GM18502 (cell line): Measurements from ENCODE around the gene ABHD3.
"Not testable (repeated sequence)": the region's sequence is repeated elsewhere in the genome, so short reads cannot be mapped to it uniquely, and the experiment has no call there.

Source experiments
- ATAC-seq: cut with Tn5 transposase; IDR thresholded peaks from one replicate; pipeline ENCODE4 v1.9.1; 2021; ENCODE audit warnings: mild to moderate bottlenecking; ENCODE audit not compliant: unreplicated experiment, poor library complexity

The ABHD3 gene, protein sequence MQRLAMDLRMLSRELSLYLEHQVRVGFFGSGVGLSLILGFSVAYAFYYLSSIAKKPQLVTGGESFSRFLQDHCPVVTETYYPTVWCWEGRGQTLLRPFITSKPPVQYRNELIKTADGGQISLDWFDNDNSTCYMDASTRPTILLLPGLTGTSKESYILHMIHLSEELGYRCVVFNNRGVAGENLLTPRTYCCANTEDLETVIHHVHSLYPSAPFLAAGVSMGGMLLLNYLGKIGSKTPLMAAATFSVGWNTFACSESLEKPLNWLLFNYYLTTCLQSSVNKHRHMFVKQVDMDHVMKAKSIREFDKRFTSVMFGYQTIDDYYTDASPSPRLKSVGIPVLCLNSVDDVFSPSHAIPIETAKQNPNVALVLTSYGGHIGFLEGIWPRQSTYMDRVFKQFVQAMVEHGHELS

DNA sequence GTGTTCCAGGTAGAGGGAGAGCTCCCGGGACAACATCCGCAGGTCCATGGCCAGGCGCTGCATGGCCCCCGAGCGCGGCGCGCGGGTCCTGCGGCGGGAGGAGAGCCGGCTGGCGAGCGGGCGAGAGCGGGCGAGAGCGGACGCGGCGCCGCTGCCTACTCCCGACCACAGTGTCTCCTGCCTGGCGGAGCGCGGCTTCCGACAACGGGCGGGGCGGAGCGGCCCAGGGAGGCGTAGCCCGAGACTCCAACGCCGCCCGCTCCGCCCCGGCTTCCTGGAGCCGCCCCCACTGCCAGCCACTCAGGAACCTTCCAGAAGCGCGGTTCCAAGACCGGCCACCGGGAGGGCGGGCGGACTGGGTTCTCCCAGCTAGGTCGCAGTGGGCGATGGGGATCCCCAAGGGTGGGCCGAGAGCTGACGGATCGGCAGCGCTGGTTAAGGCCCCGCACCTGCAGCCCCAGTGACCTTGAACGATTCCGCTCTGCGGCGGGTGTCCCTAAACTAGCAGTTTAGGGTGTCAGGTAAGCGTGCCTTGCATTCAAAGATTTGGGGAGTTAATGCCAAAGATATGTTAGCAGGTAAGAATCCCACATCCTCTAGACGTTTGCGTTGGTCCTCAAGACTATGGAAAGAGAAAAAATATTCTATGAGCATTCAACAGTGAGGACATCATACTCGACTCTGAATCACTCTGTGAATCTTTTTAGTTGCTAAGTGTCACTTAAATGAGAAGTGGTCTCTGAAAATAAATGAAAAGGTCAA lies at the start of gene ABHD3:
Gene ABHD3, minus strand, starts transcription at position 172 of the 762 bp plus-strand sequence. Its CDS starts 109 bp downstream, at position 63.
- peak; percentile 94 for ATAC-seq

DNA sequence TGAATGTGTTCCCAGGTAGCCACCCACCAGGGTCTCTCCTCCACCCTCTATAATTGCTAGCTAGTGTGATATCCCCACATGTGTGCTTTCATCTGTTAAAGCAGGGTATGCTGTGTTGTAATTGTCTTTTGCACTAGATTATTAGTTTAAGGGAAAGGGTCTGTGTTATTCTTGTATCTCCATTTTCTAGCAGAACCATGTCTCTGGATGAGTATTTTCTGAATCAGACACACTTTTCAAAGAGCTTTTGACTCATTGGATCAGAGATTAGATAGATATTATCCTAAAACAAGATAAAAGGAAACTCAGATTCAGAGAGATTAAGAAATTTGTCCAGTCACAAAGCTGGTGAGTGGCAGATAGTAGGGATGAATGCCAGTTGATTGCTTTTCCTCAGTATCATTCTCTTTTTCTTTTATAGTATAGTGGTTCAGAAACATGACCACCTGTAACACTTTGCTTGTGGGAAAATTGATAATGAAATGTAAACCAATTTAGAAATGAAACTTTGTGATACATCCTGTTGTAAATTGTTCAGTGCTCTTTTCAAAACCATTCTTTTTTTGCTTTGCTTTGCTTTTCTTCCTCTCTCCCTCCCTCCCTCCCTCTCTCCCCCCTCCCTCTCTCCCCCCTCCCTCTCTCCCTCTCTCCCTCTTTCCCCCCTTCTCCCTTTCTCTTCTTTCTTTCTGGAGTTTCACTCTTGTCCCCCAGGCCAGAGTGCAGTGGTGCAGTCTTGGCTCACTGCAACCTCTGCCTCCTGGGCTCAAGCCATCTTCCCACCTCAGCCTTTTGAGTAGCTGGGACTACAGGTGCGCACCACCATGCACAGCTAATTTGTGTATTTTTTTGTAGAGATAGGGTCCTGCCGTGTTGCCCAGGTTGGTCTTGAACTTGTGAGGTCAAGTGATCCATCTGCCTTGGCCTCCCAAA lies 43.5 kb upstream of the ABHD3 start:
- no peak for ATAC-seq

DNA sequence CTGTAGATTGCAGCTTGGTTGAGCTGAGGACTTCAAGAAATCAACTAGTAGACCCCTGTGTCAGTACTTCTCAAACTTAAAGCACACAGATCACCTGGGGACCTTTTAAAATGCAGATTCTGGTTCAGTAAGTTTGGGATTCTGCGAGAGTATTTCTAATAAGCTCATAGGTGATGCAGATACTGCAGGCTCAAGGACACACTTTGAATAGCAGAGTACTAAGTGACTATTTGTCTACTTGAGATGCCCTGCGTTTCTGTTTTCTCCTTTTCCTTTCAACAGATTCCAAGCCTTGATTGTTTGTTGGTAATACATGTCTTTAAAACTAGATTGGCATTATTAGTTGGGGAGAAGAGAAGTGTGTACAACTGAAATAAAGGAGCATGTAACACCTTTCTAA lies 42.7 kb upstream of the ABHD3 start:
- ATAC-seq: no peak

DNA sequence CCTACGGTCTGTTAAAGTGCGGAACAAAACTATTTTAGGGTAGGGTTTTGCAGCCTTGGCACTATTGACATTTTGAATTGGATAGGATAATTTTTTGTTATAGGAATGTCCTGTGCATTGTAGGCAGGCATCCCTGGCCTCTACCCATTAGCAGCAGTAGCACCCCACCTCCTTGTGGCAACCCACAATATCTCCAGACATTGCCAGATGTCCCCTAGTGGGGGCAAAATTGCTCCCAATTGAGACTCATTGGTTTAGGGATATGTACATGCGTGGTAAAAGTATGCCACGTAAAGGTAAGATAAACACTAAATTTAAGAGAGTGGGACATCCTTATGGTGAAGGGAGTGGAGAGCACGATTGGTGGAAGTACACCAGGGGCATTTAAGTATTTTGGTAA lies 40.7 kb upstream of the ABHD3 start:
- ATAC-seq: no peak

DNA sequence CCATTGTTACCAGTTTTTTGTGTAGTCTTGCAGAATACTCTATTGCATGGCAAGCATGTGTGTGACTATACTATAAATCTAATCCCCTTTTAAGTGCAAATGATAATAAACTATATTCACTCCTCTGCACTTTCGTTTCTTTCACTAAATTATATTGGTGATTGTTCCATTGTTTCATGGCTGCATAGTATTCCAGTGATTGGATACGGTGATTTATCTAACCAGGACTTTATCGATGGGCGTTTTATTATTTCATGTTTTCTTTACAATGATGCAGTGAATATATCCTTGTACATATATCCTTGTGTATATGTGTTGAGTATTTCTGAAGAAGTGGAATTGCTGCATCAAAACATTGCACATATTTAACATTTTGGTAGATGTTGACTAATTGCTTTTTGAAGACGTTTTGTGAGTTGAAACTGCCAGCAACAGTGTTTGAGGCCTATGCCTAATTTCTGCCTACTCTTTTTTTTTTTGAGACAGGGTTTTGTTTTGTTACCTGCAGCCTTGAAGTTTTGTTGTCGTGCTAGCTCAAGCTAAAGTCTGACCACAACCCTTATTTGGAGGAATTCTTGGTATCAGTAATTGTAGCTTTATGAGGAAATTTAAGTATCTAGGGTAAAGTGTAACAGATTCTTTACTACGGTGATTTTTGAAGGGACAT lies 38.7 kb upstream of the ABHD3 start:
- no peak for ATAC-seq

DNA sequence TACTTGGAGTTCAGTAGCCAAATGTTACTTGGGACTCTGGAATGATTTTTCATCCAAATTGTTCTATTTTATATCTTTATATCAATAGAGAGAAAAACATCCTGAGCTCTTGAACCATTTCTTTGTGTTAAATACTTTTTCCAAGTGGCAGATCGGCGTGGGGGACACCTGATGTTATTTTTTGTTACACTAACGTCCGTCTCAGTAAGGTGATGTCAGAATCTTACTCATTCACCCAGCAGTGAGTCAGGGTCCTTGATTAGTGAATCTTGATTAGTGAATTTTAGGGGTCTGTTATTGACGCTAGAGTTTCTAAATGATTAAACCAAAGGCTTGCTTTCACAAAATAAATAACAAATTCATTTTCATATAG lies 37.7 kb upstream of the ABHD3 start:
- ATAC-seq: no peak

DNA sequence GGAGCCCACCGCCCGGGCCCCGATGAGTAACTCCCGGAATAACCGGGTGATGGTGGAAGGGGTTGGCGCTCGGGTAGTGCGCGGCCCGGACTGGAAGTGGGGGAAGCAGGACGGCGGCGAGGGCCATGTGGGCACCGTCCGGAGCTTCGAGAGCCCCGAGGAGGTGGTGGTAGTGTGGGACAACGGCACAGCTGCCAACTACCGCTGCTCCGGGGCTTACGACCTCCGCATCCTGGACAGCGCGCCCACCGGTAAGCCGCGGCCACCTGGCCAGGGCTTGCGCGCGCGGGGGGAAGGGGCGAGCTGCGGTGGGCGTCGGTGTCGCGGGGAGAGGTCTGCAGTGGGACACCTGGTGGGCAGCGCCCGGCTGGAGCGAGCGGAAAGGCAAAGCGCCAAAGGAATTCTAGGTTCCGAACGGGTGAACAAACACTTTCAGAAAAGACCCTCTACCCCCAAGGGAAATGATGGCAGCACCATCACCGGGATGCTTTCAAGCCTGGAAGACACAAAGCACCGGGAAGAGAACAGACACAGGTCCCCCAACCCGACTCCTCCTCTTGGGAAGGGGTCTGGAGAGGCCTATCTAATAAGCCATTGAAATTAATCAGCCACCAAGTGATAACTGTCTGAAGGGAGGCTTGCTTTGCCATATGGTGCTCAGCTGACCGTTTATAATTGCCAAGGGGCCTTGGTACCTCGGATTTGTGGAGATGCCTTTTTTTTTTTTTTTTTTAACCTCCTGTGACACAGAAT lies 37.2 kb upstream of the ABHD3 start:
- ATAC-seq: peak; percentile 23

DNA sequence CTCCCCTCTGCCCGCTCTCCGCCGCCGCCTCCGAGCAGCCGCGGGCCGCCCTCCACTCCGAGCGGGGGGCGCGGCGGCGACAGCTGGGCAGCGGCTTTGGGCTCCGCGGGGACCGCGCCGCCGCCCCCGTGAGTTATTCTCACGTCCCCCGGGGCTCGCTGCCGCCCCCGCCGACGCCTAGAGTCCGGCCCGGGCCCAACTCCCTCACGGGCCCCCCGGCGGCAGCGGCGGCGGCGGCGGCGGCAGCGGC lies 36.7 kb upstream of the ABHD3 start:
- ATAC-seq: no peak

DNA sequence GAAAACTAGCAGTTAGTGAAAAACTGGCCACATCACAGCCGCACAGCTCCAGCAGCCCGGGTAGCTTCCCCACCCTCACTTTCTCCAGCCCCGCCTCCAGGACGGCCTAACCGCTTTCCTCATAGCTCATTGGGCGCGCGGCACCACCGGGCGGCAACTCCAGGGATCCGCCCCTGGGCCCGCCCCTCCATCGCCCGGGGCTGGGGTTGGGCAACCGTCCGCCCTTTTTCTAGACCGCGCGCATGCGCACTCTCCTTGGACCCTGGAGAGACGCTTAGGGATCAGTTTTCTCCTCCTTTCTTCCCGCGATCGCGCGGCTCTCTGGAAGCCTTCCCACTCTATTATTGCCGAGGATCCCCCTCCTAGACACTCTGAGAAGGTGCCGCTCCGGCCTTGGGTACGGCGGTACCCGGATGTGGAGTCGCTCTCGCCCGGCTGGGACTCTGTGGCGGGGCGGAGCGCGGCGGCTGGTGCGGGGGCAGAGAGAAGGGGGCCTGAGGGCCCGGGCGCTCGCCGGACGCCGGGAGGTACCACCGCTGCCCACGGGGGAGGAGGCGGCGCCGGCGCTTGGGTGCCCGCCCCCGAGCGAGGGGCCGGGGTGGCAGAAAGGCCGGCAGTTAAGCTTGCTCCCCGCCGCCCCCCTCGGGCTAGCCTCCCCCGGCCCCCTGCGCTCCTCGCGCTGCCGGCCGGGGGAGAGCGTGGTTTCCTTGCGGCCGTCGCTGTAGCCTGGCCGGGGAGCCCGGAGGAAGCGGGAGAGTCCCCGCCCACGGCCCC lies 36.2 kb upstream of the ABHD3 start, which contains the start of gene MIB1:
Gene MIB1, plus strand, starts transcription at position 255 of the 774 bp plus-strand sequence. CDS start 792 bp downstream, outside the sequence.
- ATAC-seq: peak; percentile 97

DNA sequence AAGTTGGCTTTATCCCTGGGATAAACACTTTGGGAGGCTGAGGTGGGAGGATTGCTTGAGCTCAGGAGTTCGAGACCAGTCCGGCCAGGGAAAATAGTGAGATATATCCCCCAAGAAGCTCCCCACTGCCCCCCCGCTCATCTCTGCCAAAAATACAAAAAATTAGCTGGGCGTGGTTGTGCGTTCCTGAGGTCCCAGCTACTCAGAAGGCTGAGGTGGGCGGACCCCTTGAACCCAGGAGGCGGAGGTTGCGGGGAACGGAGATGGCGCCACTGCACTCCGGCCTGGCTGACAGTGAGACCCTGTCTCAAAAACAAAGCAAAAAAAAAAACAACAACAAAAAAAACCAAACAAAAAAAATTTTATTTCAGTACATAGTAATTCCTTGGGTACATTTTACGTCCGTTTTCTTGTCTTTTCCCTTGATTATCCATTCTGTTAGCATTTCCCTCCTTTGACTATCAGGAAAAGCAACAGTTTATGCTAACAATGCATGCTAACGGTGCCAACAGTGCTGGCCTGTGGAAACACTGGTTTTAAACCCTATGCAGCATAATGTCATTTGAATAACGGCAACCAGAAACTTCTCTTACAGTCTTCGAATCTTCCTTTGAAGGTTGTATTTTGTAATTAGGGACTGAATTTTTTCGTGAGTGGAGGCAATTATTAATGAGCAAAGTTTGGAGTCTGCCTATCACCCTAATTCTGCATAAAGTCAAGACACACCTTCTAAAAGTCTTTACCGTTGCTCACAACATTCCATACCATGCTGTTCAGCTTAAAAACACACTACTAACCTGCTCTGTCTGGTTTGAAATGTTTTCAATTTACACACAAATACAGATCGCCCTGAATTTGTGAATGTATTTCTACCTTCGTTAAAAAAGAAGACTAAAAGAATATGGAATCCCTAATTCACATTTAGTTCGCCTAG lies 35.3 kb upstream of the ABHD3 start:
- peak; percentile 17 for ATAC-seq

DNA sequence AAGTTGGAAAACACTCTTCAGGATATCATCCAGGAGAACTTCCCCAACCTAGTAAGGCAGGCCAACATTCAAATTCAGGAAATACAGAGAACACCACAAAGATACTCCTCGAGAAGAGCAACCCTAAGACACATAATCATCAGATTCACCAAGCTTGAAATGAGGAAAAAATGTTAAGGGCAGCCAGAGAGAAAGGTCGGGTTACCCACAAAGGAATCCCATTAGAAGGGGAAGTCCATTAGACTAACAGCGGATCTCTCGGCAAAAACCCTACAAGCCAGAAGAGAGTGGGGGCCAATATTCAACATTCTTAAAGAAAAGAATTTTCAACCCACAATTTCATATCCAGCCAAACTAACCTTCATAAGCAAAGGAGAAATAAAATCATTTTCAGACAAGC lies 32.4 kb upstream of the ABHD3 start:
- not testable (repeated sequence) for ATAC-seq

DNA sequence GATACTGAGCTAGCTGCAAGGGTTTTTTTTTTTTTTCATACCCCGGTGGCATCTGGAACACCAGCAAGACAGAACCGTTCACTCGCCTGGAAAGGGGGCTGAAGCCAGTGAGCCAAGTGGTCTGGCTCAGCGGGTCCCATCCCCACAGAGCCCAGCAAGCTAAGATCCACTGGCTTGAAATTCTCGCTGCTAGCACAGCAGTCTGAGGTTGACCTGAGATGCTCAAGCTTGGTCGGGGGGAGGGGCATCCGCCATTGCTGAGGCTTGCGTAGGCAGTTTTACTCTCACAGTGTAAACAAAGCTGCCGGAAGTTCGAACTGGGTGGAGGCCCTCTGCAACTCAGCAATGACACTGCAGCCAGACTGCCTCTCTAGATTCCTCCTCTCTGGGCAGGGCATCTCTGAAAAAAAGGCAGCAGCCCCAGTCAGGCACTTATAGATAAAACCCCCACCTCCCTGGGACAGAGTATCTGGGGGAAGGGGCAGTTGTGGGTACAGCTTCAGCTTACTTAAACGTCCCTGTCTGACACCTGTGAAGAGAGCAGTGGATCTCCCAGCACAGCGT lies 31.0 kb upstream of the ABHD3 start:
- no peak for ATAC-seq

DNA sequence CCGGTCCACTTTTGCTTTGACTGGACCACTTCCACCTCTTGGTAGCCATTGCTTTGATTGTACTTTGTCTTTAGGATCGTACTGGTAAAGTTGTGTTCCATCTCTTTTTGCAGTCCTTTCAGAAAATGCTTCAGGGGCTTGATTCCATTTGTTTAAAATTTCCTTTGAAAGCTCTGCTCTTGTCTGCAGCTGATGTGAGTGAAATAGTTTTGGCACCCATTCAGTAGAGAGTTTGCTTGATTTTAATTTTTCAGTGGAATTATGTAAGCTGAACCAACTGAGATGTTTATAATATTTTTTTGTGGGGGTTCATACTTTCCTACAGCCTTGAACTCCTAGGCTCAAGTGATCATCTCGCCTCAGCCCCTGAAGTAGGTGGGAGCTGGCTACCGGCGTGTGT lies 28.4 kb upstream of the ABHD3 start:
- ATAC-seq: no peak

DNA sequence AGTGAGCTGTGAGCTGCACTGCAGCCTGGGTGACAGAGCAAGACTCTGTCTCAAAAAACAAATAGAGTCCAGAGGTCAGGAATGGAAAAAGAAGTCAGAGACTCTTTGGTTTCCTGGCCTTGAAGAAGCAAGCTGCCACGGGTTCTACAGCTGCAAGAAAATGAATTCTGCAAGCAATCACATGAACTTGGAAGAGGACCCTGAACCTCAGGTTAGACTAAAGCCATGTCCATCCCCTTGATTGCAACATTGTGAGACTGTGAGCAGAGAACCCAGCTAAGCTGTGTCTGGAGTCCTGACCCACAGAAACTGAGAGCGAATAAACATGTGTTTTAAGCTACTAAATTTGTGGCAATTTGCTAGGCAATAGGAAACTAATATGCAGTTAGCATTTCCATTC lies 23.1 kb upstream of the ABHD3 start:
- ATAC-seq: no peak

DNA sequence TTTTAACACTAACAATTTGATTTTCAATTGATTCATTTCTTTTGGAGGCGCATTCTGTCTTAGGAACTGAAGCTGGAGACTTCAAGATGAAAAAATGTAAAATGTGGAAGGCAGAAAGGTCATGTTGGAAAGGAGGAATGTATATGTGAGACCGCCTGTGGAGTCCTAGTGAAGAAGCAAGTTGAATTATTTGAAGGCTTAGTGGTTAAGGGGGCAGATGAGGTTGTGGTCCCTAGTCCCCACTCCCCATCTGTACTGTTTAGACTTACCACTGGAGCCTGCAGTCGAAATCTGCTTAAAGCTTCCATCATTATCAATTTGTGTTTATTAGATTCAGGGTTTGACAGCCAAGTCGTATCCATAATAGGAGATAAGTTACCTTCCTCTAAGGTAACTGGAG lies 20.6 kb upstream of the ABHD3 start:
- no peak for ATAC-seq

DNA sequence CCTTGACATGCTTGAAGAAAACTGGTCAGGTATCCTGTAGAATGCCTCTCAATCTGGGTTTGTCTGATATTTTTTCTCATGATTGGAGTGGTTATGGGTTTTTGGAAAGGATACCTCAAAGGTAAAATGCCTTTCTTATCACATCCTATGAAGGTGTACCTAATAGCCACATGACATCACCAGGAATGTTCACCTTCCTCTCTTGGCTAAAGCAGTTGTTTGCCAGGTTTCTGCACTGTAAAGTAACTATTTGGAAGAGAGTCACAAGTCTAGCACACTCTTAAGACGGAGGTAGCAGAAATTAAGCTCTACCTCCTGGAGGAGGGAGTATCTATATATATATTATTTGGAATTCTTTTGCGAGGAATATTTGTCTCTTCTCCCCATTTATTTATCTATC lies 18.1 kb upstream of the ABHD3 start:
- no peak for ATAC-seq

DNA sequence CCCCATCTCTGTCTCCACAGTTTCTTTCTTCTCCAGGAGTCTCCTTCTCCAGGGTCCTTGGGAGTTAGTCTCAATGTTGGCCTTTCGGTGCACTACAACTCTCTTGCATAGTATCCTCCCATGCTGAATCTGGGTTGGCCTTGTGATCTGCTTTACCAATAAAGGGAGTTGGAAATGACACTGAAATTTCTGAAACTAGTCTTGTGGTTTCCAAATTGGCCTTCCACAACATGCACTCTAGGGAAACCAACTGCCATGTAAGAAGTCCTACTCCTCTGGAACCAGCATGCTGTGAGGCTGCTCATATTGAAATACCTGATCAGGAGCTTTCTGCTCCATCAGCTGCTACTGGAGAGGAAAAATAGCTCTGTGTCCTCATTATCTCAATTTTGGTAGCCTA lies 9.9 kb upstream of the ABHD3 start:
- no peak for ATAC-seq
